T-helper 1 cell treated with Interleukin-12 subunit alpha and Interleukin-12 subunit beta and Interleukin-4 antibody, amounts not matched to agents 30 μg/mL and 1 μg/mL, for 36 hours (primary cell): ENCODE data around the gene C19orf85.

Experiments
- H3K27ac Mint-ChIP-seq: one replicate; pipeline ENCODE4 v1.8.0; 2021; ENCODE audit warnings: mild to moderate bottlenecking, mixed read lengths
- H3K27me3 Mint-ChIP-seq: one replicate; pipeline ENCODE4 v1.8.0; 2021; ENCODE audit warnings: low read depth, mixed read lengths
- H3K36me3 Mint-ChIP-seq: one replicate; pipeline ENCODE4 v1.8.0; 2021; ENCODE audit warnings: low read depth, mixed read lengths
- H3K4me1 Mint-ChIP-seq: one replicate; pipeline ENCODE4 v1.8.0; 2021; ENCODE audit warnings: low read depth, mixed read lengths
- H3K4me3 Mint-ChIP-seq: one replicate; pipeline ENCODE4 v1.8.0; 2021; ENCODE audit warnings: mild to moderate bottlenecking, moderate library complexity, mixed read lengths
- H3K9me3 Mint-ChIP-seq: one replicate; pipeline ENCODE4 v1.8.0; 2021; ENCODE audit warnings: mixed read lengths

The C19orf85 gene

DNA sequence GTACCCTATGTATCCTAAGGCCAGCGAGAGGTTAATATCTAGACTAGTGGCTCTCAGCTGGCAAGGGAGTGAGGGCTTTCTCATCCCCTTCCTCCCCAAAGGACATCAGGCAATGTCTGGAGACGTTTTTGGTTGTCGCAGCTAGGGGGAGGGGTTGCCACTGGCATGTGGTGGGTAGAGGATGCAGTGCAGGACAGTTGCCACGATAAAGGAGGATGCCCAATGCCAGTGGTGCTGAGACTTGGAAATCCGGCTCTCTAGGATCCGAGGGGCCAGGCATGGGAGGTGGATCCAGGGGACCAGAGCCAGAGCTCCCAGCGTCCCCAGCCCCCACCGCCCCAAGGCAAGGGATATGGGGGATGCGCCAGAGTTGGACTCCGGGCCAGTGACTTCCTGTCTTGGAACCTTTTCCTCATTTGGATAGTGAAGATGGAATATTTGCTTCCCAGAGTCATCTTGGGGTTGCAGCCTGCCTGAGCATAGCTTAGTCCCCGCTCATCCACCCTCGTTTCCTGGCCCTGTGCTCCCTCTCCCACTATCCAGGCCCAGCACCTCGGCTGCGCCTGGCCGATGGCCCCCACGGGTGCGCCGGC lies 28.6 kb upstream of the C19orf85 start:
- no peak overlapping the region for H3K4me3 Mint-ChIP-seq

DNA sequence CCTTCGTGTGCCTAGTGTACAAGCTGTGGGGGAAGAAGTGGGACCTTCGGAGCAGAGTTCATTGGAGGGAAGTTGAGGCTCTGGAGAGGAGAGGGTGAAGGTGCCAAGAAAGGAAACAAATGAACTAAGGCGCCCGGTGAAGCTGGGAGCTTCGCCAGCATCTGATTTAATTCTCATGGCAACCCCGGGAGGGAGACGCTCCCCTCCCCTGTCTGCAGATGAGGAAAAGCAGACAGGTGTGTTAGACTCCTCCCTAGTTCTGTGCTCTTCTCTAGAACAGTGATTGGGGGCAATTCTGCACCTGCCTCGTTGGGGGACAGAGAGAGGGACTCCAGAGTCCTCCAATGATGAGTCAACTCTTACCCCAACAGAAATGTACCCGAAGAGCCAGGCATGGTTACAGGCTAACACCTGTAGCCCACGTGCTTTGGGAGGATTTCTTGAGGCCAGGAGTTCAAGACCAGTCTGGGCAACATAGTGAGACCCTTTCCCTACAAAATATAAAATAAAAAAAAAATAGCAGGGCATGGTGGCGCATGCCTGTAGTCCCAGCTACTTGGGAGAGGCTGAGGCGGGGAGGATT lies 27.9 kb upstream of the C19orf85 start:
- no peaks in the 10 kb centered on the region for H3K9me3 Mint-ChIP-seq
- H3K4me1 Mint-ChIP-seq, result no peaks in the 10 kb centered on the region
- H3K36me3 Mint-ChIP-seq, result no peaks in the 10 kb centered on the region
- H3K27ac Mint-ChIP-seq, result no peak overlapping the region
- H3K4me3 Mint-ChIP-seq, result no peak overlapping the region
- no peaks in the 10 kb centered on the region for H3K27me3 Mint-ChIP-seq

More for the DNA sequence above, 28.6 kb upstream of the C19orf85 start:
- no peaks in the 10 kb centered on the region for H3K36me3 Mint-ChIP-seq
- no peak overlapping the region for H3K27ac Mint-ChIP-seq
- no peaks in the 10 kb centered on the region for H3K9me3 Mint-ChIP-seq
- no peaks in the 10 kb centered on the region for H3K4me1 Mint-ChIP-seq
- no peaks in the 10 kb centered on the region for H3K27me3 Mint-ChIP-seq

DNA sequence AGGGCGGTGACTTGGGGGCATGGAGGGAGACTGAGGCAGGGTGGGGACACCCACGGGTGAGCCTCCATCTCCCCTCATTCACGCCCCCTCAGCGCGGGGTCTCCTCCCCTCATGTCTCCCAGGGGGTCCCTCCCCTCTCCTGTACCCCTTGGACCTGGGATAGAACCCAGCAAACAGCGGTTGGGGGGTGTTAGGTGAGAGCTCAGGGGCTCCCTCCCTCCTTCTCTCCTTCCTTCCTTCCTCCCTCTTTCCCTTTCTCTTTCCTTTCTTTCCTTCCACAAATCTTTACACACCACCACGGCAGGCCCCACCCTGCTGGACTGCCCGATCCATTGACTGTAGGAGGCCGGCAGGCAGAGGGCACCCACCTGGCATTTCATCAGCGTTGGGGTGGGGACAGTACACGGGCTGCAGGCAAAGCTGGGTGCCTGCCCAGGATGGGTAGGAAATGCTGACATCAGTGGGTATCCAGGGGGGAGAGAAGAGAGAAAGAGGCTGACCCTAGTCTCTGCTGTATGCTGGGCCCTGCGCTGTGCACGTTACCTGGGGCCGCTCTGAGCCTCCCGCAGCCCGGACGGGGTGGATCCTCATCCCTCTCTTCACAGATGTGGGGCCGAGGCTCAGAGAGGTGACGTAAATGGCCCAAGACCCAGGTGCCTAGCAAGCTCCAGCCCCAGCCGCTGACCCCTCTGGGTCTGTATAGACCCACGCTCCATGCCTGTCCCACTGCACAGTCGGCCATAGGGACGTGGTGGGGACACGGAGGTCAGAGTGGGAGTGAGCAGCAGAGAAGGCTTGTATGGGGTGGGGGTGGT lies 27.2 kb upstream of the C19orf85 start:
- Mint-ChIP-seq H3K27me3 (no peaks in the 10 kb centered on the region), H3K4me3 (no peak overlapping the region), H3K9me3 (no peaks in the 10 kb centered on the region), H3K27ac (no peak overlapping the region), H3K4me1 (no peaks in the 10 kb centered on the region), H3K36me3 (no peaks in the 10 kb centered on the region)

DNA sequence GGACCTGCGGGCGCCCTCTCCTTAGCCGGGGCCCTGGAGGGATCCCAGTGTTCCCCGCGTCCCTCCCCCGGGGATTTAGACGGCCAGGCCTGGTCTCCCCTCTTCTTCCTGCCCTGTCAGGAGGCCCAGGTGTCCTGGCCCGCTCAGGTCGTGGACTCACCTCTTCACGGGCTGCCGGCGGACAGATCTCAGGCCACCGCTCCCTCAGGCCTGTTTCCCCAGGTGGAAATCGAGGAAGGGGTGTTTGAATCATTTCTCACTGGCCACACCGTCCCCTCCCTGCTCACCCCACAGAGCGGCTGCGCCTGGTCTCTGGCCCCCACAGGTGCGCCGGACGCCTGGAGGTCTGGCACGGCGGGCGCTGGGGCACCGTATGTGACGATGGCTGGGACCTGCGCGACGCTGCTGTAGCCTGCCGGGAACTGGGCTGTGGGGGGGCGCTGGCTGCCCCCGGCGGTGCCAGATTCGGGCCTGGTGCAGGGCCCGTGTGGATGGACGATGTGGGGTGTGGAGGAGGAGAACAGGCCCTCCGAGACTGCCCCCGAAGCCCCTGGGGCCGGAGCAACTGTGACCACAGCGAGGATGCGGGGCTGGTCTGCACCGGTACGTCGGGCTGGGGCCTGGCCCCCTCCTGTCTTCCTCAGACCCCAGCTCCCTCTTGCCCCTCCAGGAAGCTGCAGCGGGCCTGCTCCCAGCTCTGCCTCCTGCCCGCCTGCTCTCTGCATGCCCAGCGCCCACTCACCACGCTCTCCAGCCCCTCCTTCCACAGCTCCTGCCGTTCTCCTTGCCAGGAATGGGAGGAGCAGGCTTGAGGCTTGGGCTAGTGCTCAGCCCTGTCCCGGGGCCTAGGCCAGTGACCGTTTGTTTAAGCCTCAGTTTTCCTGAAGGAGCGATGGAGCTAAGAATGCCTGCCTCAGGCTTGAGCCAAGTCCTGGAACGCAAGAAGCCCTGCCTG lies 26.2 kb upstream of the C19orf85 start:
- no peaks in the 10 kb centered on the region for H3K36me3 Mint-ChIP-seq
- no peak overlapping the region for H3K27ac Mint-ChIP-seq
- no peaks in the 10 kb centered on the region for H3K4me1 Mint-ChIP-seq

DNA sequence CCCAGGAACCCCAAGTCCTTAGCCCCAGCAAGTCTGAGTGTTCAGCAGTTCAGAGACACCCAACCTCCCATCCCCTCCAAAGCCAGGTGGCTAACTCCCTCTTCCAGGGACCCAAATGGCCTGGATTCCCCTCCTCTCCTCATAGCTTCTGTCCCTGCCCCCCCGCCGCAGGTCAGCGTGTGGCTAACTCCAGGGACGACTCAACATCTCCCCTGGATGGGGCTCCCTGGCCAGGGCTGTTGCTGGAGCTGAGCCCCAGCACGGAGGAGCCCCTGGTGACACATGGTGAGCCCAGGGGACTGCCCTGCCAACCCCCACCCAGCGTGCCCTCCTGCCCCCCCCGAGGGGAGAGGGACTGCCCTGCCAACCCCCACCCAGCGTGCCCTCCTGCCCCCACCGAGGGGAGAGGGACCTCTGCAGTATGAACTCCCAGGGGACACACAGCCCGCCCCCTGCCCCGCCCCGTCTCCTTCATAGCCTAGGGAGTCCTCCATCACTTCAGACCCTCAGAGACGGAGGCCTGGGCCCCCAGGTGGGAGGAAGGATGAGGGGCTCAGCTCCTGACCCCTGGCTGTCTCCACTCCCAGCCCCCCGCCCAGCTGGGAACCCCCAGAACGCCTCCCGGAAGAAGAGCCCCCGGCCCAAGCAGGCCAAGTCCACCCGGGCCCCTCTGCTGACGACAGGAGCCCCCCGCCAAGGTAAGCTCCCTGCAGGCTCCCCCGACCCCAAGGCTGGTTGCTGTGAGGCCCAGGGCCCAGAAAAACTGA lies 25.3 kb upstream of the C19orf85 start:
- Mint-ChIP-seq H3K36me3 (no peaks in the 10 kb centered on the region), H3K4me1 (no peaks in the 10 kb centered on the region), H3K27ac (no peak overlapping the region), H3K9me3 (no peaks in the 10 kb centered on the region), H3K27me3 (no peaks in the 10 kb centered on the region), H3K4me3 (no peak overlapping the region)

More for the DNA sequence above, 26.2 kb upstream of the C19orf85 start:
- H3K27me3 Mint-ChIP-seq, result no peaks in the 10 kb centered on the region
- no peaks in the 10 kb centered on the region for H3K9me3 Mint-ChIP-seq
- H3K4me3 Mint-ChIP-seq, result no peak overlapping the region

DNA sequence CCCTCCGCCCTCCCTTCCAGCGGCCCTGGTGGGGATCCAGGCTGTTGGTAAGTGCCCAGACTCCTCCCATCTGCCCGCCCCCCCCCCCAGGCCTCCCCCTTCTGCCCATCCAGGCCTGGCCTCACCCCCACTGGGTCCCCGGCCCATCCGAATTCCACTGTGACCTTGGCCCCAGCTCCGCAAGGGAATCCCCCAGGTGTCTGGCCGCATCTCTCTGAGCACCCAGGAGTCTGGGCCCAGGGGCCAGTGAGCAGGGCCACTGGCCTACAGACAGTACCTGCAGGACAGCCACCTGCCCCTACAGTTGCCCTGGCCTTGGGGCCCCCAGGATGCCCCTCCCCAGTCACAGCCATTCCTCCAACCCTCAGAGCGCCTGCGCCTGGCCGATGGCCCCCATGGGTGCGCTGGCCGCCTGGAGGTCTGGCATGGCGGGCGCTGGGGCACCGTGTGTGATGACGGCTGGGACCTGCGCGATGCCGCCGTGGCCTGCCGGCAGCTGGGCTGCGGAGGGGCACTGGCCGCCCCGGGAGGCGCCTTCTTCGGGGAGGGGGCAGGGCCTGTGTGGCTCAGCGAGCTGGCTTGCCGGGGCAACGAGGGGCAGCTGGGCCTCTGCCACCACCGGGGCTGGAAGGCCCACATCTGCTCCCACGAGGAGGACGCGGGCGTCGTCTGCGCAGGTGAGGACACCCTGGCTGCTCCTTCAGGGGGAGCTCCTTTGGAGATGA lies 24.6 kb upstream of the C19orf85 start:
- H3K27ac Mint-ChIP-seq, result no peak overlapping the region
- no peak overlapping the region for H3K4me3 Mint-ChIP-seq
- H3K36me3 Mint-ChIP-seq, result no peaks in the 10 kb centered on the region
- H3K9me3 Mint-ChIP-seq, result no peaks in the 10 kb centered on the region
- H3K4me1 Mint-ChIP-seq, result no peaks in the 10 kb centered on the region
- H3K27me3 Mint-ChIP-seq, result no peaks in the 10 kb centered on the region

DNA sequence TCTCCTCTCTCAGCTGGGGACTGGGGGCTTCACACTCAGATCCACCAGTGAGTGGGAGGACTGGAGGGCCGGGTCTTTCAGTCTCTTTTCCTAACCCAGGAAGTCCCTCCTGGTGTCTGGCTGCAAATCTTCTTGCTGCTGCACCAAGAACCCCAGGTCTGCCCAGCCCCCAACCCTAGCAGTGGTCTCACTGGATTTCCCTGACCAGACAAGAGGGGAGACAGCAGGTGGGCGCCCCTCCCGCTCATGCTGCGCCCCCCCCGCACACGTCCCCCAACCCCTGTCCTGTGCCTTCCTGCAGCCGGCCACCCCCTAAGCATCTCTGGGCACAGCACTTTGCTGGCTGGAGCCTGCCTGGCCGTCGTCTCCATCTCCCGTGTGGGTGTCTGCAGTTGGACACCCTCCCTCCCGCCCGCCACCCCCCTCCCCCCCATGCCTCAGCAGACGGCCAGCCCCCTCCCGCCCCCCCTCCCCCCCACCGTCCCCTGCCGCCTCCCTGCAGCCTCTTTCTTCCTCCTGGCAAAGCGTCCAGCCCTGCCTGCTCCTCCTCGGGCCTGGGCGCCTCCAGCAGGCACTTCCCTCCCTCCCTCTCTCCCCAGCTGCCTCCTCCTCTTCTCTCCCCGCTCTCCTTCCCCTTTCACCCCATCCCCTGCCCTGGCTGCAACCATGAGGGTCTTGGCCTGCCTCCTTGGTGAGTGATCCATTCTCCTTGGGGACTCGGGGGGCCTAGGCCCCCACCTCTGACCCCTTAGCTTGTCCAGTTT lies 23.6 kb upstream of the C19orf85 start, which contains the start of gene SSC5D:
SSC5D (plus strand) TSS at position 513 of the 764 bp plus-strand sequence; CDS start at position 667, 154 bp downstream.
- Mint-ChIP-seq H3K36me3 (no peaks in the 10 kb centered on the region), H3K4me3 (peak within 1 kb of the TSS; percentile 28), H3K9me3 (no peaks in the 10 kb centered on the region)

DNA sequence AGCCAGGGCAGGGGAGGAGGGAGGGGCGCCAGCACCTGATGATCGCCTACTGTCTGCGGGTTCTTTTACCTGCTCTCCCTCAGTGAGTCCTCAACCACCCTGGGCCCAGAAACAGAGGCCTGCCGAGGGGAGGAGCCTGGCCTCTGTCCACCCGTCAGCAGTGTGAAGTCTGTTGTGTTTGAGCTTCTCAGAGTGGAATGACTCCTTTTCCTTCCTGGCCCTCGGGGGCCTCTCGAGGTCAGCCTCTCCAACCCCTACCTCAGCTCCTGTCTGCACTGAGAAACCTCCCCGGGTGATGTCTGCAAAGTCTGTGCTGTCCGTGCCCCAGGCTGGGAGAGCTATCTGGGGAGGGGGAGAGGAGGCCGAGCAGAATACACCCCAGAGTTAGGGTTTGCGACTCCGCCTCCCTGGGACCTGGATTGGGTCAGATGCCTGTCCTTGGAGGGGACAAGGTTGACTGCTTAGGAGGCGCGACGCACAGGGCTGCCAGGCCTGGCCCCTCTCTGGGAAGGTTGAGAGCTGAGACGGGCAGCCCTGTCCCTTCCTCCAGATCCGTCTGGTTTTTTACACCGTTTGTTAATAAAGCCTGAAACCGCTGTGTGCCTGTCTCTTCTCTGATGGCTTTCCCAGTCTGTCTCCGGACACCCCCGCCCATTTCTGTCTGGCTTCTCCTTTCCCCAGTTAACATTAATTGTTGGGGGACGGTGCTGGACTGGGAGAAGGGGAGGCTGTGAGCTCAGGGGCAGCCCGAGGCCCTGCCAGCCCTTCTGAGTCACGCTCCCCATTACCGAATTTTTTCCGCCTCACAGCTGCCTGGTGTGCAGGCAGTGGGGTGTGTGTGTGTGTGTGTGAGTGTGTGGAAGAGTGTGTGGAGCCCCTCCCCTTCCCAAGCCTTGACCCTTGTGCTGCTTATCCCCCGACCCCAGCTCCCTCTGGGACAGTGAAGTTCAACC lies 22.7 kb upstream of the C19orf85 start:
- Mint-ChIP-seq H3K27ac (peak overlapping the region; percentile 15), H3K27me3 (no peaks in the 10 kb centered on the region), H3K36me3 (no peaks in the 10 kb centered on the region), H3K9me3 (no peaks in the 10 kb centered on the region), H3K4me1 (no peaks in the 10 kb centered on the region), H3K4me3 (peak overlapping the region; percentile 28)

More for the DNA sequence above, 23.6 kb upstream of the C19orf85 start, which contains the start of gene SSC5D:
- H3K27ac Mint-ChIP-seq, result peak within 1 kb of the TSS; percentile 15
- no peaks in the 10 kb centered on the region for H3K27me3 Mint-ChIP-seq
- H3K4me1 Mint-ChIP-seq, result no peaks in the 10 kb centered on the region

DNA sequence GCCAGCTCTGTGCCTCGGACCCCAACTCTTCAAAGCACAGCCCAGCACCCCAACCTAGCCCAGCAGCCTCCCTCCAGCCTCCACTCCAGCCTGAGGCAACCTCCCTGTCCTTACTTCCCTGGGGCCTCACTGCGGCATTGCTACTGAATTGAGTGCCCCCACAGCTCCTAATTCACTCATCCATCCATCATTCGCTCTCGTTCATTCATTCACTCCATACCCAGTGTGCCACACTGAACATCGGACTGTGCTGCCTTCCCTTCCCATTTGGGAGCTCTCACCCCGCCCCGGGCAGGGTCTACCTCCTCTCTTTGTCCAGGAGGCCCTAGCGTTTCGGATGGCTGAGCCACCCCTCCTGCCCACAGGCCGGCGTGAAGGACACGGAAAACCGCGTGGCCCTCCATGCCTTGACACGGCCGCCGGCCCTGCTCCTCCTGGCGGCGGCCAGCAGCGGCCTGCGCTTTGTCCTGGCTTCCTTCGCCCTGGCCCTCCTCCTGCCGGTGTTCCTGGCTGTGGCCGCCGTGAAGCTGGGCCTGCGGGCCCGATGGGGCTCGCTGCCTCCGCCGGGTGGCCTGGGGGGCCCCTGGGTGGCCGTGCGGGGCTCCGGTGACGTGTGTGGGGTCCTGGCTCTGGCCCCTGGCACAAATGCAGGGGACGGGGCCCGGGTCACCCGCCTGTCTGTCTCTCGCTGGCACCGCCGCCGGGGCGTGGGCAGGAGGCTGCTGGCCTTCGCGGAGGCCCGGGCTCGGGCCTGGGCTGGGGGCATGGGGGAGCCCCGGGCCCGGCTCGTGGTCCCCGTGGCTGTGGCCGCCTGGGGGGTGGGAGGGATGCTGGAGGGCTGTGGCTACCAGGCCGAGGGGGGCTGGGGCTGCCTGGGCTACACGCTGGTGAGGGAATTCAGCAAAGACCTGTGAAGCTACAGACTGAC lies 21.8 kb upstream of the C19orf85 start:
- Mint-ChIP-seq H3K9me3 (no peaks in the 10 kb centered on the region), H3K4me3 (peak overlapping the region; percentile 73)

DNA sequence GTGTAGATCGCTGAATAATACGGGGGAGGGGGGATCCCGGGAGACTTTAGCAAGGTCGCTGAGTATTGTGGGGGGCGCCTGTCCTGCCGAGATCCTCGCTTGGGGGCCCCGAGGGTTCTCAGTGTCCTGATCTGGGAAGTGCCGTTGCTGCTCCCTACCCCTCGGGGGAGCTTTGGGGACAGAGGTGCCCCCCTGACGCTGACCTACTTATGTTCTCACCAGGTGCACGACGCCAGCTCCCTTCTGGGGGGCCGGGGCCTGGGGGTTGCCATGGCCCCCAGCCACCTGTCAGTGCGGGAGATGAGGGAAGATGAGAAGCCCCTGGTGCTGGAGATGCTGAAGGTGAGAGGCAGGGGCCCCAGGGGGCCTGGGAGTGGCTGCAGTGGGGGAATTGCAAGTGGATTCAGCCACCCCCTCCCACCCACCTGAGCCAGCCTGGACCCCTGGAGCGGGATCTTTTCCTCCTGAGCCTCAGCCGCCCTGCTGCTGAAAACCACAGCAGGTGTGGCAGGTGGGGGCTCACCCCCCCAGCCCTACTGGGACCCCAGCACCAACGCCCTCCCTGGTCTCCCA lies 21.0 kb upstream of the C19orf85 start:
- Mint-ChIP-seq H3K27ac (peak overlapping the region; percentile 28), H3K4me3 (peak overlapping the region; percentile 78), H3K9me3 (no peaks in the 10 kb centered on the region), H3K36me3 (no peaks in the 10 kb centered on the region), H3K27me3 (no peaks in the 10 kb centered on the region), H3K4me1 (no peaks in the 10 kb centered on the region)

More for the DNA sequence above, 21.8 kb upstream of the C19orf85 start:
- Mint-ChIP-seq H3K4me1 (no peaks in the 10 kb centered on the region), H3K36me3 (no peaks in the 10 kb centered on the region), H3K27ac (peak overlapping the region; percentile 28), H3K27me3 (no peaks in the 10 kb centered on the region)
